Measurements from ENCODE around the gene DTNA.

Gene DTNA

GRCh38 chr18:34928754-34929335 lies 218.7 kb downstream of the DTNA start:
- in situ Hi-C loops (cut with HindIII; ENCODE audit: low sequenced_read_pairs) = no loop called here

- in situ Hi-C loops (cut with HindIII; ENCODE audit: low sequenced_read_pairs) = no loop called here
Observed at GRCh38 chr18:34929336-34929780, 219.3 kb downstream of the DTNA start.

- in situ Hi-C loops (cut with HindIII; ENCODE audit: low sequenced_read_pairs) = no loop called here
Observed at GRCh38 chr18:34932363-34932762, 222.3 kb downstream of the DTNA start.

GRCh38 chr18:34932792-34933466 lies 222.8 kb downstream of the DTNA start:
- in situ Hi-C loops (cut with HindIII; ENCODE audit: low sequenced_read_pairs) = no loop called here

GRCh38 chr18:34933909-34934661 lies 224.0 kb downstream of the DTNA start:
- in situ Hi-C loops (cut with HindIII; ENCODE audit: low sequenced_read_pairs) = no loop called here

GRCh38 chr18:34936772-34937171 lies 226.7 kb downstream of the DTNA start:
- in situ Hi-C loops (cut with HindIII; ENCODE audit: low sequenced_read_pairs) = no loop called here

- in situ Hi-C loops (cut with HindIII; ENCODE audit: low sequenced_read_pairs) = no loop called here
Observed at GRCh38 chr18:34938090-34938489, 228.0 kb downstream of the DTNA start.

All from DLD1 (cell line).